ENCODE results near the gene ZBTB37.

- TF ChIP-seq FOXK2 (IDR thresholded peaks at IDR 0.05) (no peak), BHLHE40 (IDR thresholded peaks at IDR 0.05; ENCODE audit: borderline replicate concordance) (no peak), ZNF384 (IDR thresholded peaks at IDR 0.05) (no peak), PKNOX1 (IDR thresholded peaks at IDR 0.05) (no peak)
Measured at GRCh38 chr1:173827611-173828010, 40.6 kb upstream of the ZBTB37 start.

Data from HEK293T (cell line).